AG10803 (cell line): Measurements from ENCODE around the gene POLR1D.

Experiments
- DNase-seq: peaks from one replicate; pipeline ENCODE4 v3.0.0; 2010; ENCODE audit warnings: low read depth
- H3K4me3 ChIP-seq: 2 replicates; pipeline ENCODE4 v1.5.1; 2011; ENCODE audit warnings: mild to moderate bottlenecking, low read length, control low read depth
- CTCF ChIP-seq: conservative IDR thresholded peaks from 2 replicates; pipeline ENCODE4 v1.5.1; 2011; ENCODE audit warnings: mild to moderate bottlenecking, low read length, control low read depth, inconsistent platforms

The POLR1D gene

DNA sequence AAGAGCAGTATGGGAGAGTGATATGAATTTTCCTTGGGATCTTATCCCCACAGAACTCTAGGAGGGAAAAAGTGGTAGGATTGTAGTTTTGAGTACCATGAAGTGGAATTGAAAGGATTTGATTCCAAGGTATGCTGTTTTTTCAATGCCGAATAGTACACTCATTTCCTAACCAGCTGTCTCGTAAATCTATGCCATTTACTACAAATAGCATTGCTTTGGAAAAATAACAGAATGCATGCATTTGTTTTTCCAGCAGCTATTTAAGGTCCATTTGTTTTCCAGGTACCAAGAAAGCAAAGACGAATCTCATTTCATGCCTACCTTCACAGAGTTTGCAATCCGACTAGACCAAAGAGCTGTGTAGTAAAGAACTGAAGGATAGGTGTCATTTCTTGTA is 10.5 kb downstream of the POLR1D start:
- DNase-seq = no peak
- no peak overlapping the region for H3K4me3 ChIP-seq
- no peak for TF ChIP-seq CTCF

- H3K4me3 ChIP-seq = no peak overlapping the region
- TF ChIP-seq CTCF = no peak
- no peak for DNase-seq
Observed at GRCh38 chr13:27632648-27633047, 11.0 kb downstream of the POLR1D start.

DNA sequence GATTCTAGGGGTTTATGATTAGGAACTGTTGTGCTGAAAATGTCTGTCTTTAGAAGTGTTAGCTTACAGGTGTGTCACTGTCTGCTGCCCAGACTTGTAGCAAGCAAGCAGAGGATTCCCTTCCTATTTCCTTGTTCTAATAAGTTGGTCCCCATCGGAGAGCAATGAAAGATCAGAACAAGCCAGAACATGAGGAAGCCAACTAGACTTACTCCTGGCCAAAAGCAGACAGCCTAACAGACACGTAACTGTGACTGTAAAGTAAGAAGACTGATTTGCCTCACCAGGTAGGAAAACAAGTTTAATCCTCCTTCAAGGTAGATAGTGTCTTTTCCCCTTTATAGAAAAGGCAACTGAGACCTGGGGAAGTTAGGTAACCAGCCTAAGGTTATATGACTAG is 12.5 kb downstream of the POLR1D start:
- no peak for DNase-seq
- no peak overlapping the region for H3K4me3 ChIP-seq
- TF ChIP-seq CTCF = no peak

DNA sequence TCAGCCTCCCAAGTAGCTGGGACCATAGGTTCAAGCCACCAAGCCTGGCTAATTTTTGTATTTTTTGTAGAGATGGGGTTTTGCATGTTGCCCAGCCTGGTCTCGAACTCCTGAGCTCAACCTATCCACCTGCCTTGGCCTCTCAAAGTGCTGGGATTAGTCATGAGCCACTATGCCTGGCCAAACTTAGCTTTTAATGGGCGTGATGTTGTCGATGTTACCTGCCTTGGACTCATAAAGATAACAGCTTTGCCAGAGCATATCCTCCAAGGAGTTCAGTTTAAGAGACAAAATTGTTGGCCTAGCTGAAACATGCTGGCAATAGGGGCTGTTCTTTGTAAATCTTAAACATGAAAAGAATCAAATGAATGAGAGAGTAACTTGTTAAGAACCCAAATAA is 13.1 kb downstream of the POLR1D start:
- DNase-seq = no peak
- H3K4me3 ChIP-seq = no peak overlapping the region
- TF ChIP-seq CTCF = no peak

DNA sequence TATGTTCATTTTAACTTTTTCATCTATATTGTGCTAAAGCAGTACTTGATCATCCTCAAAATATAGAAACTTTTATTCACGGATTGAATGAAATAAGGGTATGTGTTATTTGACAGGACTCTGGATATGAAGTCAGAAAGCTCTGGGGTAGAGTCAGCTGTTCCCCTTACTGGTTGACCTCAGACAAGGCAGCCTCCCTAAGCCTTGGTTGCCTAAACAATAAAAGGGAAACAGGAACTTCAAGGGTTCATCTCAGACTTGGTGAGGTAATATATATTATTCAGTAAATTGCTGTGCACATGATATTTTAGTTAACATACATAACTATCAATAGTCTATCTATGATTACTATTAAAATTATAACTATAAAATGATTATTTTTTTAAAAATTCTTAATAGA is 13.6 kb downstream of the POLR1D start:
- no peak overlapping the region for H3K4me3 ChIP-seq
- no peak for TF ChIP-seq CTCF
- DNase-seq = no peak

- no peak overlapping the region for H3K4me3 ChIP-seq
- DNase-seq = no peak
- no peak for TF ChIP-seq CTCF
Observed at GRCh38 chr13:27636589-27637288, 15.0 kb downstream of the POLR1D start.

DNA sequence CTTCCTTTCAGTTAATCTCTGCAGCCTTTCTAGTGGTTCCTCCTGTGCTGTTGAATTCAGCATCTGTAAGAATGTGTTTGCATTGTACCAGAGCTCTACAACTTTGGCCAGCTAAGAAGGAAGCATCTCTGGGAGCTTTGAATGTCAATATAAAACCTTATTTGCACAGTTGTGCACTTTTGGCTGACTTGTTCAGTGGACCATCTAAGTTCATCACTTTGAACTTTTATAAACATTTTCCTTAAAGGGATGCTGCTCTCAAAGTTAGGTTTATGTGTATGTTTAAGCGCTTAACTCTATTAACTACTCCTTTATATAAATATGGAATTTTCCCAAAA is 15.6 kb downstream of the POLR1D start:
- DNase-seq = no peak
- H3K4me3 ChIP-seq = no peak overlapping the region
- TF ChIP-seq CTCF = no peak
